ENCODE data around the gene ATXN1. TPM values are rescaled to one million over a fixed set of nuclear protein-coding genes. Genes with fewer than 3 reads are reported as not detected.

The ATXN1 gene
- total RNA-seq, 4 donors from 2014 or later, result 42.4 to 74.9 (median 52.1) TPM

DNA sequence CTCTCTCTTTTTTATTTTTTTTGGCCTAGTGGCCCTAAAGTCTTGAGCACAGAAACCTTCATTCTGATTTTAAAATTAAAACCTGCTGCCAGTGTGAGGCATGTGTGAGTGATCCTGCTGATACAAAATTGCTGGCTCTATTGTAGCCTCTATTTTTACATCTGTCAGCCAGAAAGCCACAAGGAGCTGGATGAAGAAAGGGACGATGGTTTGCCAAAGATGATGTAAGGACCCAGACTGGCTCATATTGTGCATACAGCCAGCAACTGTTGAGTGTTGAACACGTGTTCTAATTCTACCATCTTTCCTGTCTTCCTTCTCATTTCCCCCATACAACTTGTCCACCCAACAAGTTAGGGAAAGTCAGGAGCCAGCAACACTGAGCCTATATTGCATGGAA is 40.8 kb upstream of the ATXN1 start:
- peaks cover 41 to 52% (median 48%) of the 10 kb centered on the region in 4 donors for H3K4me1 ChIP-seq
- no peaks in the 10 kb centered on the region for H3K27me3 ChIP-seq
- peak overlapping the region; percentile 31 to 77 (median 74) for H3K27ac ChIP-seq (replicated peaks in 1 of 4)
- TF ChIP-seq POLR2AphosphoS5 (IDR thresholded peaks at IDR 0.05) (peak; percentile 17 to 24), EP300 (IDR thresholded peaks at IDR 0.05) (no peak)
- no peak overlapping the region for H3K4me3 ChIP-seq
- H3K9me3 ChIP-seq, result no peaks in the 10 kb centered on the region
- H3K36me3 ChIP-seq, result no peaks in the 10 kb centered on the region
- no peak for DNase-seq (ENCODE audit: extremely low spot score)
- 16% methylated on average over 2 of the region's 2 CpGs for WGBS
- intact Hi-C loops (cut with DNase I), result loop anchor here (10.0 kb wide), 2 partner anchors 163 to 283 kb away; no protein-coding TSS in a partner anchor

DNA sequence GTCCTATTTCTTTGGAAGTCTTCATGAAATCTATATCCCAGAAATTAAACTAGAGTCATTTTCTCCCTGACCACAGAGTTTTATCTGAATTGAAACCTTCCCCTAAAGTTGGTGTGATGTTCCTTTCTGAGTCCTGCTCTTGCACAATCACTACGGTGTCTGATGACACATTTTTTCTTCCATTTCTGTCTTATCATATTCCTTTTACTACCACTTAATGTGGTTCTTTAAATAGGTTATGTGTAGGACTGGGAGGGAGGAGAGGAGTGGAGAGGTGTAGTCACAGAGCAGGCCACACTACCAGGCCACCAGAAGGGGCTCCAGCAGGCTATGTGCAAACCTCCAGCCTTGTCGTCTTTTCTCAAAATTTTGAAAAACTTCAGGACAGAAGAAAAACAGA is 39.7 kb upstream of the ATXN1 start:
- no peak for DNase-seq (ENCODE audit: extremely low spot score)
- Histone ChIP-seq H3K4me1 (peaks cover 39 to 49% (median 47%) of the 10 kb centered on the region in 4 donors), H3K27ac (replicated peaks in 1 of 4) (no peak overlapping the region), H3K27me3 (no peaks in the 10 kb centered on the region), H3K36me3 (no peaks in the 10 kb centered on the region), H3K9me3 (no peaks in the 10 kb centered on the region), H3K4me3 (no peak overlapping the region)
- WGBS, result 72% methylated on average over 2 of the region's 2 CpGs
- no peak for TF ChIP-seq POLR2AphosphoS5 (IDR thresholded peaks at IDR 0.05)
- TF ChIP-seq EP300 (IDR thresholded peaks at IDR 0.05), result no peak
- TF ChIP-seq, protein P1, sequence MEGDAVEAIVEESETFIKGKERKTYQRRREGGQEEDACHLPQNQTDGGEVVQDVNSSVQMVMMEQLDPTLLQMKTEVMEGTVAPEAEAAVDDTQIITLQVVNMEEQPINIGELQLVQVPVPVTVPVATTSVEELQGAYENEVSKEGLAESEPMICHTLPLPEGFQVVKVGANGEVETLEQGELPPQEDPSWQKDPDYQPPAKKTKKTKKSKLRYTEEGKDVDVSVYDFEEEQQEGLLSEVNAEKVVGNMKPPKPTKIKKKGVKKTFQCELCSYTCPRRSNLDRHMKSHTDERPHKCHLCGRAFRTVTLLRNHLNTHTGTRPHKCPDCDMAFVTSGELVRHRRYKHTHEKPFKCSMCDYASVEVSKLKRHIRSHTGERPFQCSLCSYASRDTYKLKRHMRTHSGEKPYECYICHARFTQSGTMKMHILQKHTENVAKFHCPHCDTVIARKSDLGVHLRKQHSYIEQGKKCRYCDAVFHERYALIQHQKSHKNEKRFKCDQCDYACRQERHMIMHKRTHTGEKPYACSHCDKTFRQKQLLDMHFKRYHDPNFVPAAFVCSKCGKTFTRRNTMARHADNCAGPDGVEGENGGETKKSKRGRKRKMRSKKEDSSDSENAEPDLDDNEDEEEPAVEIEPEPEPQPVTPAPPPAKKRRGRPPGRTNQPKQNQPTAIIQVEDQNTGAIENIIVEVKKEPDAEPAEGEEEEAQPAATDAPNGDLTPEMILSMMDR (IDR thresholded peaks at IDR 0.05), result no peak
- intact Hi-C loops (cut with DNase I), result loop anchor here (10.0 kb wide), 2 partner anchors 164 to 284 kb away; no protein-coding TSS in a partner anchor

DNA sequence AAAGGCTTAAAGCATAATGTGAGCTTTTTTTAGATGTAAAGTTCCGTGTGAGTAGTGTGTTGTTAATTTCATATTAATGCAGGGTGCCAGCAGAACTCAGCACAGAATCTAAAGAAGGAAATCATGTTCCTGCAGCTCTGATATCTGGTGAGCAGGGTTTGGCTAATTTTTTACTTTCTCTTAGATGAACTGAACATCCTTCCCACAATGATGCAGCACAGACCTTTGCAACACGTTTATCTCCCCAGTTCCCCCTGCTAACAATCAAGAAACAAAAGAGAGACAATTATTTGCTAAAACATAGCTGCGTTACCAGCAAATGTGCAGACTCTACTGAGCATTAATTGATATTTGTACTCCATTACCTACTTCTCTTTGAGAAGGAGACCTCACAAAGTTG is 39.1 kb upstream of the ATXN1 start:
- Histone ChIP-seq H3K4me1 (peaks cover 33 to 43% (median 42%) of the 10 kb centered on the region in 4 donors), H3K4me3 (no peak overlapping the region), H3K27me3 (no peaks in the 10 kb centered on the region), H3K36me3 (no peaks in the 10 kb centered on the region), H3K27ac (replicated peaks in 1 of 4) (no peak overlapping the region), H3K9me3 (no peaks in the 10 kb centered on the region)
- intact Hi-C loops (cut with DNase I), result loop anchor here (10.0 kb wide), 2 partner anchors 164 to 284 kb away; no protein-coding TSS in a partner anchor
- no peak for DNase-seq (ENCODE audit: extremely low spot score)
- TF ChIP-seq EP300 (IDR thresholded peaks at IDR 0.05) (no peak), POLR2A (IDR thresholded peaks at IDR 0.05; ENCODE audit: low read depth) (no peak), POLR2AphosphoS5 (IDR thresholded peaks at IDR 0.05) (no peak)
- TF ChIP-seq, protein P1 (IDR thresholded peaks at IDR 0.05), result no peak
- WGBS, result 56% methylated on average over 3 of the region's 3 CpGs

DNA sequence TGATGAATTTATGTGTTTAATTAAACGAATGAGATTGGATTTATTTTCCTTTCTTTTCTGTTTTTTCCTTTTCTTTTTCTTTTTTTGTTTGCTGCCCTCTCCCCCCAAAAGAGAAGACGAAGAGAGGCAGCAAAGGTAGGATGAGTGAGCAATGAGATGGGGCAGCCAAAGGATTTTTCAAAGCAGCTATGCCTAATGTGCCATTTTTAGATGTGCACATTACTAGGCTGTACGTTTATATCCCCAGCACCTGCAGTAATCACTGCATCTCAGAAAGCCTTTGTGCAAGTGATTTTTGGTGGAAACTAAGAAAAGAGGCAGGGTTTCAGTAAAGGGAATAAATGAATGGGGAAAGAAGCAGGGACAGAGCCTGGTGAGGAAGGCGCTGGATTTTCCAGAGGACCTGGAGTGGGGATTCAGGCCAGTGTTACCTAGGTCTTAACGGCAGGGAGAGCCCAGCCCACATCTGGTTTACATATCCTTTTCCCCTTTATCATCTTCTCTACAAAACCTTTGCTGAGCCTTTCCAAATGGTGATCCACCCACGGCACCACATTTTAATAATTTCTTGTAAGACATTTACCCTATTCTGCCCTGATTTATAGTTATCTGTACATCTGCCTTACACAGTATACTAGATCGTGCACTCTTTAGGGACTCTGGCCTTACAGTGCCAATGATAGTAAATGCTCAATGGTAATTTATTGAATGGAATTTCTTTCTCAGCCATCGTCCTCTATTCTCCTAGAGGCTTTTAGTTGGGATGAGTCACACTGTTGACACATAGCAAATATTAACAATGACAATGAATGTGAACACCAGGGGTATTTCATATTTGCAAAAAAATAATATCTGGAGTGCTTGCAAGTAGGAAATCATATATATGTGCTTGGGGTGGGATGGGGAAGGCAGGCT is 38.3 kb upstream of the ATXN1 start:
- Histone ChIP-seq H3K9me3 (no peaks in the 10 kb centered on the region), H3K27ac (replicated peaks in 1 of 4) (no peak overlapping the region), H3K36me3 (no peaks in the 10 kb centered on the region), H3K4me1 (peaks cover 25 to 36% (median 34%) of the 10 kb centered on the region in 4 donors), H3K4me3 (no peak overlapping the region), H3K27me3 (no peaks in the 10 kb centered on the region)
- intact Hi-C loops (cut with DNase I), result loop anchor here (10.0 kb wide), 2 partner anchors 165 to 285 kb away; no protein-coding TSS in a partner anchor
- TF ChIP-seq, protein P1 (IDR thresholded peaks at IDR 0.05), result no peak
- TF ChIP-seq EP300 (IDR thresholded peaks at IDR 0.05), result no peak
- WGBS, result 56% methylated on average over 8 of the region's 8 CpGs
- DNase-seq (ENCODE audit: extremely low spot score), result no peak

DNA sequence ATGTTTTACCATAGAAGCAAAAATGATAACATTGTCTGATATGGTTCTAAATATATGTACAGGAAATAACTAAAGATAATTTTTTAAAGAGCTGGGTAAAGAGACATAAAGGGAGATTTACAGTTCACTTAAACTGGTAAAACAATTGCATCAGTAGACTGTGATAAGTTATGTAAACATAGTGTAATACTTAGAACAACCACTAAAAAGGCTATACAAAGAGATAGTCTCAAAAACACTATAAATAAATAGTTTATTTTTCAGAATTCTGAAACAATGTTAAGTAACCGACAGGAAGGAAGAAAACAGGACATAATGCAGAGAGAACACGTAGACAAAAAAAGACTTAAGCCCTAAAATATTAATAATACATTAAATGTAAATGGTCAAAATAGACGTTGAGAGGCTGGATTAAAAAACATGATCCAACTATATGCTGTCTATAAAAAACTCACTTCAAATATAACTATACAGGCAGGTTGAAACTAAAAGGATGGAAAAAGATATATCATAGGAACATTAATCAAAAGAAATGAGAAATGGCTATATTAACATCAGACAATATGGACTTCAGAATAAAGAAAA is 32.7 kb upstream of the ATXN1 start:
- Histone ChIP-seq H3K9me3 (no peaks in the 10 kb centered on the region), H3K4me3 (no peak overlapping the region), H3K27me3 (no peaks in the 10 kb centered on the region), H3K36me3 (no peaks in the 10 kb centered on the region), H3K27ac (replicated peaks in 1 of 4) (no peak overlapping the region), H3K4me1 (no peaks in the 10 kb centered on the region)
- 88% methylated on average over 3 of the region's 3 CpGs for WGBS
- intact Hi-C loops (cut with DNase I), result no loop called here
- no peak for TF ChIP-seq EP300 (IDR thresholded peaks at IDR 0.05)
- TF ChIP-seq, protein P1 (IDR thresholded peaks at IDR 0.05), result no peak
- TF ChIP-seq POLR2AphosphoS5 (IDR thresholded peaks at IDR 0.05), result no peak
- no peak for TF ChIP-seq POLR2A (IDR thresholded peaks at IDR 0.05; ENCODE audit: low read depth)
- DNase-seq (ENCODE audit: extremely low spot score), result no peak
